Measurements from ENCODE around the gene CNGA4. TPM values are rescaled to one million over a fixed set of nuclear protein-coding genes. Genes with fewer than 3 reads are reported as not detected.
"Not testable (repeated sequence)": the region's sequence is repeated elsewhere in the genome, so short reads cannot be mapped to it uniquely, and the experiment has no call there.

CNGA4 gene
- total RNA-seq, 1 experiment from 2014 or later: not detected

GRCh38 chr11:6224421-6224820, 14.5 kb upstream of the CNGA4 start:
- no peak for DNase-seq (ENCODE audit: low spot score)

GRCh38 chr11:6225024-6225423, 13.9 kb upstream of the CNGA4 start:
- no peak for DNase-seq (ENCODE audit: low spot score)

DNA sequence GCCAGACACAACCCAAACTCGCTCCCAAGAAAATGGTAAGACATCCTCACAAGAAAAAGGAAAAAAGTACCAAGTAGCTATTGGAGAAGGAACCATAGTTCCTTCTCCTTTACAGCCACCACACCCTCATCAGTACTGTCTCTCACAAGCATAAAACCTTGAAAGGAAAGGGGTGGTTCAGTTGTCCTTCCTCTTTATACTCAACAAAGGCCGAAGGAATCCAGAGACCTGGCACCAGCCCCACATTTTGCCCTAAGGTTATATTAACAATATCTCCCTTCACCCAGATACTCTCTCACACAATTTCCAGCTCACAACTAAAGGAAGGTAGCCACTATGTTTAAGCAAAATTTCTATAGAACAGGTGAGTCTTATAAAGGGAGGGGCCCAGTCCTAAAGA, 13.0 kb upstream of the CNGA4 start:
- peak; percentile 81 for DNase-seq (ENCODE audit: low spot score)

DNA sequence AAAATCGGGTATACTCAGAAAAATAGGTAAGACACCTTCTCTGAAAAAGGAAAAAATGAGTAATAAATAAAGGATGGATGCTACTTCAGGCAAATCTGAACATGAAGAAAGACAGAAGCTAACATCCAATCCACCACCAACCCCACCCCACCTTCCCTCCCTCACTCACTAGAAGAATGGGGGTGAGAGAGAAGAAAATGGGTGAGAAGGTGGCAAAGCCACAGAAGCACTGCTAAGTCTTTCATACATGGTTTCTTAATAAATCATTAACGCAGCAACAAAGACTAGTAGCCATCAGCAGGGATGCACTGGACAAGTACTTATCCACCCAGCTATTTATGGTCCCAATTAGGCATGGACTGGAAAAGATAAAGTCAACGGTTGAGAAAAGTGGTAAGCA, 10.4 kb upstream of the CNGA4 start:
- no peak for DNase-seq (ENCODE audit: low spot score)

DNA sequence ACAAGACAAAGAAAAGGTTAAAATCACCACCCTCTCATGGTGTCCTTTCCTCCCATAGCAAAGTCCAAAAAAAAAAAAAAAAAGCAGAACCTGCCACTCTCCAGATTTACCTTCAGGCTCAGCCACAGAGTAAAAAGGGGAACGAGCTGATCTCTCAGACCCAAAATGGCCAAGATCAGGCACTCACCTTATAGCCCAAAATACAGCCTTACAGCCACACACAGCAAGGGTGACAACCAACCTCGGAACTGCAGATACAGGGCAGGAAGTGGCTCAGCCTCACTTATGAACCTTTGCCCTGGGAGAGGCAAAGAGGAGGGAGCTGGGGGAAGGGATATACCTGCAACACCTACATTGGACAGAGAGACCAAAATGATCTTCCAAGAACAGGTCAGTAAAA, 9.0 kb upstream of the CNGA4 start:
- DNase-seq (ENCODE audit: low spot score): peak; percentile 74

DNA sequence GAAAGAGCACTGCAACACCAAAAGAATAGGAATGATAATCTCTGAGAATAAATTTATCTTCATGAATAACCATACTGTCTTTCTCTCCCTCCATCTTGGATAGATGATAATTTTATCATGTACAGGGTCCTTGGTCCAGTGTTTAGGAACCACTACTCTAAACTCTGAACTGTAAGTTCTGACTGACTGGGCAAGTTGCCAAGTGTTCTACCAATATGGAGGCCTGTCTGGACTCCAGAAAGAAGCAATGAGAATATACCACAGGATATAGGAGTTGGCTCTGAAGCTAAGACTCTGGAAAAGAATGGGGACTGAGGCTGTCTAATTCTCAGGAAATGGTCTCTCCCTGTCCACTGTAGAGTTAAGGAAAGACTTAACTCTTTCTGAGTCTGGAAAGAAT, 6.0 kb upstream of the CNGA4 start:
- no peak for DNase-seq (ENCODE audit: low spot score)

DNA sequence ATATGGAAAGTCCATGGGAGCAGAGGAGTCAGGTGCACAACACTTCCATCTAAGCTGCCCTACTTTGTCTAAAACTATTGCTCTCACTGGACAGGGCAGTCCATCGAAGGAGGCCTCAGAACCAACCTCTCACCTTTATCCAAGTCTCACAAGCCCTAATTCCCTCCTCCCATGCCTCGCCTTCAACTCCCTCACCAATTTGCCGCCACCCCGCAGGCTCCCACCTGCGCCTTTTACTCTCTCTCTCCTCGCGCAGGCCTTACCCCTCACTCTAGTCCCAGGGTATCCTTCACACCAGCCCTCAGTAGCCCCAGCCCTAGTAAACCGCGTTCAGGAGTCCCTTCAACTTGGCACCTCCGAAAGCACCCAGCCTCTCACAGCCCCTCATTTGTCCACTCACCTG, 4.9 kb upstream of the CNGA4 start:
- no peak for DNase-seq (ENCODE audit: low spot score)

DNA sequence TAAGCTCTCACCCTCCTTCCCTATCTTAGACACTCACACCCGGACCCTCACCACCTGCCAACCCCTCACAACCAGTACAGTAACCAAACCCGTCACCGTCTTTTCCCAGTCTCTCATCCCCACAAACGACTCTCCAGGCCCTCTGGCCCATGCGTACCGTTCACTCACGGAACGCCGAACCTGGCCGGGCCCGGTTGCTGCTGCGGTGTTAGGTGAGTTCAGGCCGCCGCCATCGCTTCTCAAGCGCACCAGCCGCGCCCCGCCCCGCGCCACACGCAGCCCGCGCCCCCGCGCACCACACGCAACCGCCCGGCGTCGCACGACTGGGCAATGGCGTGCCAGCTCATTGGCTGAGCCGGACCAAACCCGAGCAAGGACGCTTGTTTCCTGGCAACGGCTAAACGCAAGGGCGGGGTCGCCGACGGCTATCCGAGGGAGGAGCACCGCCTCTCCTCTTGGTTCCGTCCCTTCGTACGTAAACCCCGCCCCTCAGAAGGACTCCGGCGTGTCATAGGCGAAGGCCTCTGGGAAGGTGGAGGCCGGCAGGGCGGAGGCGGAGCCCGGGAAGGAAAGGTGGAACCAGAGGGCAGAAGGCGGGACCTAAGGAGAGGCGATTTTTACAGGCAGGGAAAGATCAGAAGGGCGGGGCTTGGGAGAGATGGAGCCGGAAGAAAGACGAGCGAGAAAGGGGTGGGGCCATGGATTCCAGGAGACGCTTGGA, 4.3 kb upstream of the CNGA4 start, which contains the start of gene FHIP1B:
TSS of gene FHIP1B (minus strand) at position 250 of the 721 bp plus-strand sequence. CDS start 10,120 bp downstream, outside the sequence.
- DNase-seq (ENCODE audit: low spot score): peak; percentile 100

DNA sequence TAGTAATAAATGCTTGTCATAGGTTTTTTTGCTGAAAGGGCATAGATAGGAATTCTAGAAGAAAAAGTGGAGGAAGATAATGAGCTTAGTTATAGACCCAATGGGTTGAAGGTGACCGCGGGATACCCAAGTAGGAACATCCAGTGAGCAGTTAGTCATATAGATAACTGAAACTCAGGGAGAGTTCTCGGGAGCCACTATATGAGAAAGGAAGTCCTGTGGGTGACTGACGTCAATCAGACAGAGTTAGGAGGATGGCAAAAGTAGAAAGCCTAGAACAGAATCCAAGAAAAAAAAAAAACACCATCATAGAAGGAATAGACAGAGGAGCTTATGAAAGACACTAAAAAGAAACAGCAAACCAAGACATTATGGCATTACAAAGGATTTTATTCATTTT, 1.6 kb upstream of the CNGA4 start:
- DNase-seq (ENCODE audit: low spot score): no peak

DNA sequence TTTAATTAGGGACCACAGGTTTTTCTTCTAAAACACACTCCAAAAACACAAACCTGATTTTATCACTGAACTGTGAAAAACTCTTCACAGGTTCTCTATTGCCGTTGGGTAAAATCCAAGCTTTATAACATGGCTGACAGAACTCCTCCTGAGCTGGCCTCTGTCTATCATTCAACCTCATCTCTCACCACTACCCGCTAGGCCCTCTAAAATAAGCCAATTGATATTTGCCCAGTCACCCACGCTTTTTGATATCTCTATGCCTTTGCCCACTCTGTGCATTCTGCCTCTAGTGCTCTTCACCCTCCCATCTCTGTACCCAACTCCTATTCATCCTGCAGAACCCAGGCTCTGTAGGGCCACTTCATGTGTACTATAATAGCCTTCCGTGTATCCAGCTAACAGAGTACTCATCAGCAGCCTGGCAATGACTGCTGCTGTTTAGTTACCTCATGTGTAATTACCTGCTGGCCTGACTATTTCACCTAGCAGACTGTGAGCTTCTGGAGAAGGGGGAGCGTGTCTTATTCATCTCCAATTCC, 1.1 kb upstream of the CNGA4 start:
- no peak for DNase-seq (ENCODE audit: low spot score)

DNA sequence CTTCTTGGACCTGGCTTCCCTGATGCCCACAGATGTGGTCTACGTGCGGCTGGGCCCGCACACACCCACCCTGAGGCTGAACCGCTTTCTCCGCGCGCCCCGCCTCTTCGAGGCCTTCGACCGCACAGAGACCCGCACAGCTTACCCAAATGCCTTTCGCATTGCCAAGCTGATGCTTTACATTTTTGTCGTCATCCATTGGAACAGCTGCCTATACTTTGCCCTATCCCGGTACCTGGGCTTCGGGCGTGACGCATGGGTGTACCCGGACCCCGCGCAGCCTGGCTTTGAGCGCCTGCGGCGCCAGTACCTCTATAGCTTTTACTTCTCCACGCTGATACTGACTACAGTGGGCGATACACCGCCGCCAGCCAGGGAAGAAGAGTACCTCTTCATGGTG, 1.2 kb downstream of the CNGA4 start:
- DNase-seq (ENCODE audit: low spot score): no peak

DNA sequence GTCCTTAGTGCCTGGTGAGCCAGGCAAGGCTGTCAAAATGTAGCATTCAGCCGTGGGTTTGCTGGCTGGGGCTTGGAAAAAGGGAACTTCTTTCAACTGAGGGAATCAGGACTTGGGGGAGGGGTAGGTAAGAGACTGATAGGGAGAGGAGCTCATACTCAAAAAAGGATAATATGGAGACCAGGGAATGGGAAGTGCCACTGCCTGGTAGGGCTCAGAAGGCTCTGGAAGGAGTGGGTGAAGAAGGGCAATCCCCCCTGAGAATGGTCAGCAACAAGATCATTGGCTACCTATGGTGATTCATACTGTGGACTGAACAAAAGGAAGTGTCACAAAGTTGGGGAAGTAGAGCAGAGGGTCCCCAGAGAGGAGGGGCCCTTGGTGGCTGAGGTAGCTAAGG, 1.9 kb downstream of the CNGA4 start:
- DNase-seq (ENCODE audit: low spot score): no peak

GRCh38 chr11:6241316-6241715, 2.4 kb downstream of the CNGA4 start:
- DNase-seq (ENCODE audit: low spot score): no peak

DNA sequence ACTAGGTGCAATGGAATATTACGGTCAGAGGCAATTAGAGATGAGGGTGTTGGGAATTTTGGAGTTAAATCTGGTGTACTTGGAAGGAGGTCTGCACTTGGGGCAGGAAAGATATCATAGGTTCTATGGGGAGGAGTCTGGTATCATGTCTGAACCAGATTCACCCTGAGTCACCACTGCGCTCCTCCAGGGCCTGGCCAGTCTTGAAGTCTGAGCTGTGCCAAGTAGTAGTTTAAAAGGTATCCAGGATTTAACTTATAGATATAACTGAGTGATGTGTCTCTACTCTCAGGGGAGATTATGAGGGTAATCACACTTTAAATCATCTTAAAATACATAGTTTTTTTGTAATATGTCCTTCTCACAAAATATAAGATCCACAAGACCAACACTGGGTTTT, 6.6 kb downstream of the CNGA4 start:
- DNase-seq (ENCODE audit: low spot score): no peak

GRCh38 chr11:6248248-6248647, 9.4 kb downstream of the CNGA4 start:
- no peak for DNase-seq (ENCODE audit: low spot score)

DNA sequence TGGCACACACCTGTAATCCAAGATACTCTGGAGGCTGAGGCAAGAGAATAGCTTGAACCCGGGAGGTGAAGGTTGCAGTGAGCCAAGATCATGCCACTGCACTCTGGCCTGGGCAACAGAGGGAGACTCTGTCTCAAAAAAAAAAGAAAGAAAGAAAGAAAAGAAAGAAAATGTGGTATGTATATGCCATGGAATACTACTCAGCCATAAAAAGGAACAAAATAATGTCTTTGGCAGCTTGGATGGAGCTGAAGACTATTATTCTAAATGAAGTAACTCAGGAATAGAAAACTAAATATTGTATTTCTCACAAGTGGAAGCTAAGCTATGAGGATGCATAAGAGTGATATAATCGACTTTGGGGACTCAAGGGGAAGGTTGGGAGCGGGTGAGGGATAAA, 10.0 kb downstream of the CNGA4 start:
- DNase-seq (ENCODE audit: low spot score): not testable (repeated sequence)

GRCh38 chr11:6249770-6250555, 11.1 kb downstream of the CNGA4 start:
- peak; percentile 59 for DNase-seq (ENCODE audit: low spot score)

DNA sequence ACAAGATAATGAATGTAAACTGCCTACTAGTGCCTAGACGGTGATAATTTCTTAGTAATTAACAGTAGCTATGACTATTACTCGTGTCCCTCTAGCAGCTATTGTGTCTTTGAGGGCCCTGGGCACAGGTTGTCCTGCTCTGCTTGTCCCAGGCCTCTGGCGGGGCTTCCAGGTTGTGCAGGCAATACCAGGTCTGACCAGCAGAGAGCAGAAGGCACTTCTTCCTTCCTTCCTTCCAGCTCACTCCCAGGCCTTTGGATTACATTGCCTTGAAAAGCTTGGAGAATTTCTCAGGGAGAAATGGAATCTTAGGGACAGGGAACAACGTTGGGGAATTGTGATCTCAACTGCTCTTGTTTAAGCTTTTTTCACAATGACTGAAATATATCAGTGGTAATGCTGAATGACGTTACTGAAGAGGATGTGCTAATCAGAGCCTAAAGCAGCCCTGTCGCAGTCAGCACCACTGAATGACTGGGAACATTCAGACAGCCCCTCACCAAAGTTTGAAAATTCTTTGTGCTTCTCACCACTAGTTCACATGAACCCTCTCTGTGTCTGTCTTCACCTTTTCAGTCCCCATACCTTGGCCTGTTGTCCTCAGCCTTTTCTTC, 12.3 kb downstream of the CNGA4 start:
- peak; percentile 85 for DNase-seq (ENCODE audit: low spot score)

- DNase-seq (ENCODE audit: low spot score): no peak
These were observed 13.1 kb downstream of the CNGA4 start for GRCh38 chr11:6251990-6252473.

DNA sequence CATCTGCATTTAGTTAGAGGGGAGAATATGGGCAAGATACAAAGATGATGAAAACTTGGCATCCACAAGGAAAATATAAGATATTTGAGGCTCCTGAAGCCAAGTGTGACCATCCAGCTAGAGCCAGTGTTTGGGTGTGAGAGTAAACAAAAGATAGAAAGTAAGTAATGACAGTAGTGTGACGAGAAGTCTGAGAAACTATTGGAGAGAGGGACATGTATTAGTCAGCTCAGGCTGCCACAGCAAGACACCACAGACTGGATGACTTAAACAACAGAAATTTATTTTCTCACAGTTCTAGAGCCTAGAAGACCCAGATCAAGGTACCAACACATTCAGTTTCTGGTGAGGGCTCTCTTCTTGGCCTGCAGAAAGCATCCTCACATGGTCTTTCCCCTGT, 14.3 kb downstream of the CNGA4 start:
- DNase-seq (ENCODE audit: low spot score): no peak

GRCh38 chr11:6258141-6258540, 19.3 kb downstream of the CNGA4 start:
- DNase-seq (ENCODE audit: low spot score): no peak

DNA sequence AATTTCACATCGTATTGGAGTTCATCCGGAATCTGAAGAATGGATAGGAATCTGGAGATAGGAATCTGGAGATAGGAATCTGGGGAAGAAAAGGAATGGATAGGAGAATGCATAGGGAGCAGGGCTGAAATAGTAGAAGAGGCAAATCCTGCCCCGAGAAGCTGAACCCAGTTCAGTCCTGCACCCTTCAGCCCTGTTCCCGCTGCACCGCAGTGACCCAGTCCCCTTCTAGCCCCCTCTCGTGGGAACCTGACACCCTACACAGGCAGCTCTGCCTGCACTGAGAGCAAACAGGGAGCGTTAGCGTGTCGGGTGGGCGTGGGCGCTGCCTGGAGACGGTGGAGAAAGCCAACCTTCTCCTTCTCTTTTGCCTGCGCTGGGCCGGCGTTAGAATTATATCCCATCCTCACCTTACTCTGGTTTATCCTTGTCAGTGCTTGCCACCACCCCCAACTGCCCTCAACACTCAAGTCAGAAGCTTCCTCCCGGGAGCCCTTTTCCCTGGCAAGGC, 19.7 kb downstream of the CNGA4 start:
- no peak for DNase-seq (ENCODE audit: low spot score)
